OCI-LY7 (cell line): ENCODE results near the gene ZDHHC14.

Experiments used
- EZH2phosphoT487 ChIP-seq: fragments of 200-600 bp; sonication (generic); IDR thresholded peaks from 2 replicates; pipeline ENCODE4 v1.6.1; 2018; ENCODE audit warnings: low read depth, borderline replicate concordance, mild to moderate bottlenecking, mixed run types, antibody characterized with exemption, low read length, moderate library complexity, mixed read lengths
- TF ChIP-seq, protein P1 (sequence below): fragments of 200-600 bp; sonication (generic); conservative IDR thresholded peaks from 2 replicates; pipeline ENCODE4 v1.5.1; 2014; ENCODE audit warnings: mild to moderate bottlenecking, antibody characterized with exemption, low read length, moderate library complexity, mixed read lengths

DNA sequence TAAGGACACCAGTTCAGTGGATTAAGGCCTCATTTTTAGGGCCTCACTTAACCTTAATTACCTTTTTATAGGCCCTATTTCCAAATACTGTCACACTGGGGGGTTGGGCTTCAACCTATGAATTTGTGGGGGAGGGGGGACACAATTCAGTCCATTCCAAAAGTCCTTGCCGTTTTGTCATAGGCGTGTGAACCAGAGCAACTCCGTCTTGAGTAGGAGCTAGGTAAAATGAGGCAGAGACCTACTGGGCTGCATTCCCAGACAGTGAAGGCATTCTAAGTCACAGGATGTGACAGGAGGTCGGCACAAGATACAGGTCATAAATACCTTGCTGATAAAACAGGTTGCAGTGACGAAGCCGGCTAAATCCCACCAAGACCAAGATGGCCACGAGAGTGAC, 328.6 kb downstream of the ZDHHC14 start:
- TF ChIP-seq, protein P1, sequence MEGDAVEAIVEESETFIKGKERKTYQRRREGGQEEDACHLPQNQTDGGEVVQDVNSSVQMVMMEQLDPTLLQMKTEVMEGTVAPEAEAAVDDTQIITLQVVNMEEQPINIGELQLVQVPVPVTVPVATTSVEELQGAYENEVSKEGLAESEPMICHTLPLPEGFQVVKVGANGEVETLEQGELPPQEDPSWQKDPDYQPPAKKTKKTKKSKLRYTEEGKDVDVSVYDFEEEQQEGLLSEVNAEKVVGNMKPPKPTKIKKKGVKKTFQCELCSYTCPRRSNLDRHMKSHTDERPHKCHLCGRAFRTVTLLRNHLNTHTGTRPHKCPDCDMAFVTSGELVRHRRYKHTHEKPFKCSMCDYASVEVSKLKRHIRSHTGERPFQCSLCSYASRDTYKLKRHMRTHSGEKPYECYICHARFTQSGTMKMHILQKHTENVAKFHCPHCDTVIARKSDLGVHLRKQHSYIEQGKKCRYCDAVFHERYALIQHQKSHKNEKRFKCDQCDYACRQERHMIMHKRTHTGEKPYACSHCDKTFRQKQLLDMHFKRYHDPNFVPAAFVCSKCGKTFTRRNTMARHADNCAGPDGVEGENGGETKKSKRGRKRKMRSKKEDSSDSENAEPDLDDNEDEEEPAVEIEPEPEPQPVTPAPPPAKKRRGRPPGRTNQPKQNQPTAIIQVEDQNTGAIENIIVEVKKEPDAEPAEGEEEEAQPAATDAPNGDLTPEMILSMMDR: no peak
- no peak for TF ChIP-seq EZH2phosphoT487
